ENCODE results near the gene NUFIP2. TPM values are rescaled to one million over a fixed set of nuclear protein-coding genes. Genes with fewer than 3 reads are reported as not detected.

The NUFIP2 gene, protein sequence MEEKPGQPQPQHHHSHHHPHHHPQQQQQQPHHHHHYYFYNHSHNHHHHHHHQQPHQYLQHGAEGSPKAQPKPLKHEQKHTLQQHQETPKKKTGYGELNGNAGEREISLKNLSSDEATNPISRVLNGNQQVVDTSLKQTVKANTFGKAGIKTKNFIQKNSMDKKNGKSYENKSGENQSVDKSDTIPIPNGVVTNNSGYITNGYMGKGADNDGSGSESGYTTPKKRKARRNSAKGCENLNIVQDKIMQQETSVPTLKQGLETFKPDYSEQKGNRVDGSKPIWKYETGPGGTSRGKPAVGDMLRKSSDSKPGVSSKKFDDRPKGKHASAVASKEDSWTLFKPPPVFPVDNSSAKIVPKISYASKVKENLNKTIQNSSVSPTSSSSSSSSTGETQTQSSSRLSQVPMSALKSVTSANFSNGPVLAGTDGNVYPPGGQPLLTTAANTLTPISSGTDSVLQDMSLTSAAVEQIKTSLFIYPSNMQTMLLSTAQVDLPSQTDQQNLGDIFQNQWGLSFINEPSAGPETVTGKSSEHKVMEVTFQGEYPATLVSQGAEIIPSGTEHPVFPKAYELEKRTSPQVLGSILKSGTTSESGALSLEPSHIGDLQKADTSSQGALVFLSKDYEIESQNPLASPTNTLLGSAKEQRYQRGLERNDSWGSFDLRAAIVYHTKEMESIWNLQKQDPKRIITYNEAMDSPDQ
- 22.5 and 42.9 TPM in 2 replicates for total RNA-seq

GRCh38 chr17:29293890-29294579 lies at the start of gene NUFIP2:
TSS of gene NUFIP2 (minus strand) at chr17:29294148. CDS start at chr17:29294059, 89 bp downstream.

GRCh38 chr17:29246628-29247027 lies 47.3 kb downstream of the NUFIP2 start, which contains the start of gene CRYBA1:
TSS of gene CRYBA1 (plus strand) at chr17:29246859. CDS start at chr17:29246864, 5 bp downstream.

Other genes with a start within 250 kb of the NUFIP2 start
- gene MYO18A, start 113.8 kb downstream of the NUFIP2 start, total RNA-seq = 21.7 and 23.3 TPM in 2 replicates
- gene CRYBA1, start 47.3 kb downstream of the NUFIP2 start, total RNA-seq = not detected in 2 replicates
- 28.3 and 54.4 TPM in 2 replicates for gene TAOK1, start 96.2 kb upstream of the NUFIP2 start, total RNA-seq